Embryonic facial prominence (tissue), 1 donor: ENCODE data around the gene TGFBI.
"Not testable (repeated sequence)": the region's sequence is repeated elsewhere in the genome, so short reads cannot be mapped to it uniquely, and the experiment has no call there.

Experiments used
- DNase-seq: peaks from one replicate; pipeline ENCODE4 v3.0.0-alpha.2; 2016; ENCODE audit errors: extremely low spot score

Gene TGFBI

GRCh38 chr5:136045026-136045425, 16.2 kb downstream of the TGFBI start:
- not testable (repeated sequence) for DNase-seq

- no peak for DNase-seq
Observed at GRCh38 chr5:136046246-136046645, 17.5 kb downstream of the TGFBI start.

- no peak for DNase-seq
Observed at GRCh38 chr5:136047858-136048257, 19.1 kb downstream of the TGFBI start.

- DNase-seq = no peak
Observed at GRCh38 chr5:136048966-136049365, 20.2 kb downstream of the TGFBI start.

GRCh38 chr5:136051486-136052220, 22.9 kb downstream of the TGFBI start:
- DNase-seq = no peak

GRCh38 chr5:136052692-136053335, 24.0 kb downstream of the TGFBI start:
- DNase-seq = no peak

GRCh38 chr5:136053336-136054141, 24.8 kb downstream of the TGFBI start:
- DNase-seq = peak; percentile 38

GRCh38 chr5:136054142-136055019, 25.6 kb downstream of the TGFBI start:
- peak; percentile 38 for DNase-seq

- DNase-seq = no peak
Observed at GRCh38 chr5:136055612-136056309, 27.0 kb downstream of the TGFBI start.

GRCh38 chr5:136056336-136056735, 27.5 kb downstream of the TGFBI start:
- no peak for DNase-seq

GRCh38 chr5:136056771-136057335, 28.1 kb downstream of the TGFBI start:
- no peak for DNase-seq

- no peak for DNase-seq
Observed at GRCh38 chr5:136057401-136058038, 28.7 kb downstream of the TGFBI start.

- peak; percentile 75 for DNase-seq
Observed at GRCh38 chr5:136058039-136058971, 29.5 kb downstream of the TGFBI start.

GRCh38 chr5:136058972-136059354, 30.2 kb downstream of the TGFBI start:
- DNase-seq = no peak

GRCh38 chr5:136060963-136061362, 32.2 kb downstream of the TGFBI start:
- no peak for DNase-seq

- DNase-seq = no peak
Observed at GRCh38 chr5:136061630-136062365, 33.0 kb downstream of the TGFBI start.

GRCh38 chr5:136062366-136063274, 33.8 kb downstream of the TGFBI start:
- DNase-seq = no peak
